ENCODE data around the gene HSBP1. TPM values are rescaled to one million over a fixed set of nuclear protein-coding genes. Genes with fewer than 3 reads are reported as not detected.
A peak's percentile ranks its signal among the peaks of the same experiment; 100 is the strongest.

Gene HSBP1
- total and polyA plus RNA-seq, 2 donors from 2014 or later: 110 to 192 TPM

GRCh38 chr16:83843657-83844056, 35.9 kb downstream of the HSBP1 start:
- DNase-seq (peak in 1 of 5 donors; percentile 13), FAIRE-seq (no peak)
- H3K27me3 ChIP-seq (ENCODE audit: control insufficient read depth, insufficient read depth, low read length): no peaks in the 10 kb centered on the region
- H3K36me3 ChIP-seq (ENCODE audit: control insufficient read depth in 2 of 3, insufficient read depth in 3 of 3, low read length in 3 of 3): no peaks in the 10 kb centered on the region
- intact Hi-C loops (cut with DNase I): no loop called here
- no peak overlapping the region for H3K27ac ChIP-seq (ENCODE audit: low read depth in 2 of 2, low read length in 2 of 2)
- no peak overlapping the region for H3K9ac ChIP-seq (ENCODE audit: low read length in 3 of 3)
- no peak for TF ChIP-seq CTCF (IDR thresholded peaks at IDR 0.05; ENCODE audit: borderline replicate concordance, extremely low read depth, insufficient read depth)
- no peak overlapping the region for H3K4me3 ChIP-seq (ENCODE audit: low read length in 3 of 3)
- H3K9me3 ChIP-seq (ENCODE audit: control insufficient read depth in 2 of 3, insufficient read depth in 1 of 3, low read length in 3 of 3): no peaks in the 10 kb centered on the region
- no peaks in the 10 kb centered on the region for H3K4me1 ChIP-seq (ENCODE audit: control insufficient read depth in 2 of 3, insufficient read depth in 2 of 3, low read depth in 1 of 3, low read length in 3 of 3)

GRCh38 chr16:83845263-83845662, 37.5 kb downstream of the HSBP1 start:
- no peaks in the 10 kb centered on the region for H3K9me3 ChIP-seq (ENCODE audit: control insufficient read depth in 2 of 3, insufficient read depth in 1 of 3, low read length in 3 of 3)
- intact Hi-C loops (cut with DNase I): no loop called here
- FAIRE-seq (no peak), DNase-seq (peak in 1 of 5 donors; percentile 9)
- H3K36me3 ChIP-seq (ENCODE audit: control insufficient read depth in 2 of 3, insufficient read depth in 3 of 3, low read length in 3 of 3): no peaks in the 10 kb centered on the region
- H3K4me3 ChIP-seq (ENCODE audit: low read length in 3 of 3): no peak overlapping the region
- no peak overlapping the region for H3K27ac ChIP-seq (ENCODE audit: low read depth in 2 of 2, low read length in 2 of 2)
- H3K27me3 ChIP-seq (ENCODE audit: control insufficient read depth, insufficient read depth, low read length): no peaks in the 10 kb centered on the region
- TF ChIP-seq CTCF (IDR thresholded peaks at IDR 0.05; ENCODE audit: borderline replicate concordance, extremely low read depth, insufficient read depth): no peak
- no peak overlapping the region for H3K9ac ChIP-seq (ENCODE audit: low read length in 3 of 3)
- no peaks in the 10 kb centered on the region for H3K4me1 ChIP-seq (ENCODE audit: control insufficient read depth in 2 of 3, insufficient read depth in 2 of 3, low read depth in 1 of 3, low read length in 3 of 3)

GRCh38 chr16:83847371-83848225, 39.8 kb downstream of the HSBP1 start:
- no peak for FAIRE-seq
- intact Hi-C loops (cut with DNase I): no loop called here

More at GRCh38 chr16:83847371-83848225, 39.8 kb downstream of the HSBP1 start:
- H3K4me3 ChIP-seq (ENCODE audit: low read length in 3 of 3): no peak overlapping the region
- H3K4me1 ChIP-seq (ENCODE audit: control insufficient read depth in 2 of 3, insufficient read depth in 2 of 3, low read depth in 1 of 3, low read length in 3 of 3): no peaks in the 10 kb centered on the region
- no peak for DNase-seq
- no peaks in the 10 kb centered on the region for H3K9me3 ChIP-seq (ENCODE audit: control insufficient read depth in 2 of 3, insufficient read depth in 1 of 3, low read length in 3 of 3)
- no peak overlapping the region for H3K27ac ChIP-seq (ENCODE audit: low read depth in 2 of 2, low read length in 2 of 2)
- H3K36me3 ChIP-seq (ENCODE audit: control insufficient read depth in 2 of 3, insufficient read depth in 3 of 3, low read length in 3 of 3): no peaks in the 10 kb centered on the region
- H3K27me3 ChIP-seq (ENCODE audit: control insufficient read depth, insufficient read depth, low read length): no peaks in the 10 kb centered on the region
- no peak for TF ChIP-seq CTCF (IDR thresholded peaks at IDR 0.05; ENCODE audit: borderline replicate concordance, extremely low read depth, insufficient read depth)
- no peak overlapping the region for H3K9ac ChIP-seq (ENCODE audit: low read length in 3 of 3)
